Psoas muscle (tissue), 8 donors: ENCODE measurements around the gene MAPK11. TPM values are rescaled to one million over a fixed set of nuclear protein-coding genes. Genes with fewer than 3 reads are reported as not detected.
"Not testable (repeated sequence)": the region's sequence is repeated elsewhere in the genome, so short reads cannot be mapped to it uniquely, and the experiment has no call there.

ENCODE experiments used
- ATAC-seq, 4 donors: fragments of 200-7000 bp; cut with Tn5 transposase; one replicate each; pipeline ENCODE4 v1.9.1; 2020; ENCODE audit warnings: moderate library complexity in 3 of 4, mild to moderate bottlenecking in 2 of 4
- DNase-seq, 2 donors: peaks; one replicate each; pipeline ENCODE4 v3.0.0-alpha.2; 2020
- H3K27ac ChIP-seq: fragments of 200-600 bp; one replicate; pipeline ENCODE4 v1.8.0; 2022
- H3K27me3 ChIP-seq, 3 donors: fragments of 200-600 bp in 1 of 3; one replicate each; pipeline versions ENCODE4 v1.6.1 to v1.8.0; 2013 to 2022; ENCODE audit warnings: low read length in 2 of 3, mild to moderate bottlenecking in 2 of 3, moderate library complexity in 1 of 3; ENCODE audit not compliant: insufficient read depth in 3 of 3
- H3K36me3 ChIP-seq, 2 donors: fragments of 200-600 bp in 1 of 2; one replicate each; pipeline versions ENCODE4 v1.6.1 to v1.8.0; 2013 to 2022; ENCODE audit warnings: low read depth in 1 of 2, mild to moderate bottlenecking in 1 of 2, moderate library complexity in 1 of 2; ENCODE audit not compliant: insufficient read depth in 1 of 2
- H3K4me1 ChIP-seq: fragments of 200-600 bp; one replicate; pipeline ENCODE4 v1.8.0; 2022
- H3K4me3 ChIP-seq: fragments of 200-600 bp; one replicate; pipeline ENCODE4 v1.8.0; 2022; ENCODE audit warnings: mild to moderate bottlenecking
- H3K9me3 ChIP-seq: fragments of 200-600 bp; one replicate; pipeline ENCODE4 v1.8.0; 2022
- CTCF ChIP-seq: fragments of 200-600 bp; IDR thresholded peaks from one replicate; pipeline ENCODE4 v1.8.0; 2022; ENCODE audit warnings: antibody characterized with exemption
- WGBS, 3 donors: extraction: QIAGEN DNeasy Blood & Tissue Kit; methylation state at CpG; one replicate each; pipeline versions ENCODE4 v1.1.6 to v1.1.7; 2013; 5-methylcytosine and 5-hydroxymethylcytosine counted together
- intact Hi-C, 2 donors: fragments of 100-400 bp; cut with DNase I; formaldehyde crosslinking; loops; one replicate each; pipeline versions ENCODE4 v1.11.0 to v1.14.2; 2022
- polyA plus RNA-seq, 3 donors: library from polyadenylated mRNA; stranded (reverse); fragments of 200-250 nt; gene quantifications; one replicate each; pipeline ENCODE4 v1.2.3, GENCODE V29; 2013
- total RNA-seq, 4 donors: library from RNA; stranded (reverse); fragmentation: NEBNext Ultra II Directional in 2 of 4; extraction: Animal tissue kit (Norgen Biotek cat#: 25700) in 2 of 4; gene quantifications; one replicate each; pipeline versions ENCODE4 v1.2.1 to v1.2.4, GENCODE V29; 2021 to 2023
- donor health status: healthy with polysubstance abuse.
- donor health status: DM: no; HTN: no; CAD: no; lungs with moderate emphysema.
- donor health status: Bipolar disorder and iron deficiency.
- donor health status: healthy.
- donor health status: DM: yes; HTN: yes; CAD: no.
- donor health status: DM: no; HTN: no; CAD: no.
- donor health status: DM: no; HTN: no; CAD: no.
- donor health status: DM: yes; HTN: yes; CAD: no.

MAPK11 gene
- total and polyA plus RNA-seq, 7 donors: 1.7 to 6.3 (median 4.8) TPM

- no peak for TF ChIP-seq CTCF
- DNase-seq: no peak
- 68 to 77% (median 71%) methylated on average over 7 of the region's 7 CpGs for WGBS, 3 donors
These were observed 4.6 kb upstream of the MAPK11 start for GRCh38 chr22:50274771-50275170.

GRCh38 chr22:50274311-50274710, 4.1 kb upstream of the MAPK11 start:
- Histone ChIP-seq H3K27me3 (peaks cover 0 to 16% (median 10%) of the 10 kb centered on the region in 3 donors), H3K27ac (no peak overlapping the region), H3K36me3 (peaks cover 0 to 33% of the 10 kb centered on the region in 2 donors), H3K4me3 (no peak overlapping the region), H3K4me1 (peaks cover 23% of the 10 kb centered on the region), H3K9me3 (no peaks in the 10 kb centered on the region)
- intact Hi-C loops: no loop called here
- TF ChIP-seq CTCF: peak; percentile 30
- peak in 1 of 2 donors; percentile 55 for DNase-seq
- ATAC-seq: peak; percentile 41 to 62 (median 55)
- WGBS, 3 donors: 20 to 22% (median 21%) methylated on average over 7 of the region's 7 CpGs

More at GRCh38 chr22:50274771-50275170, 4.6 kb upstream of the MAPK11 start:
- Histone ChIP-seq H3K36me3 (peaks cover 0 to 38% of the 10 kb centered on the region in 2 donors), H3K4me3 (no peak overlapping the region), H3K27ac (no peak overlapping the region), H3K27me3 (peaks cover 0 to 14% (median 10%) of the 10 kb centered on the region in 3 donors), H3K9me3 (no peaks in the 10 kb centered on the region), H3K4me1 (peaks cover 20% of the 10 kb centered on the region)
- no peak for ATAC-seq
- intact Hi-C loops: no loop called here

GRCh38 chr22:50273781-50274180, 3.6 kb upstream of the MAPK11 start:
- ATAC-seq, intact Hi-C loops, H3K9me3 ChIP-seq, DNase-seq, H3K4me3 ChIP-seq, H3K27ac ChIP-seq: not testable (repeated sequence)
- Histone ChIP-seq H3K4me1 (peaks cover 23% of the 10 kb centered on the region), H3K36me3 (peaks cover 0 to 28% of the 10 kb centered on the region in 2 donors), H3K27me3 (peaks cover 0 to 20% (median 10%) of the 10 kb centered on the region in 3 donors)
- 76 to 85% (median 79%) methylated on average over 9 to 10 of the region's 10 CpGs for WGBS, 3 donors

- H3K9me3 ChIP-seq, DNase-seq, H3K4me3 ChIP-seq, ATAC-seq, H3K27ac ChIP-seq, intact Hi-C loops: not testable (repeated sequence)
- Histone ChIP-seq H3K36me3 (peaks cover 0 to 23% of the 10 kb centered on the region in 2 donors), H3K4me1 (peaks cover 23% of the 10 kb centered on the region), H3K27me3 (peaks cover 0 to 20% (median 10%) of the 10 kb centered on the region in 3 donors)
- 45 to 49% (median 48%) methylated on average over 9 to 11 of the region's 11 CpGs for WGBS, 3 donors
- peak; percentile 6 for TF ChIP-seq CTCF
These were observed 3.2 kb upstream of the MAPK11 start for GRCh38 chr22:50273352-50273751.

GRCh38 chr22:50272044-50272802, 2.0 kb upstream of the MAPK11 start:
- Histone ChIP-seq H3K27me3 (peaks cover 0 to 20% (median 10%) of the 10 kb centered on the region in 3 donors), H3K4me3 (peak overlapping the region; percentile 65), H3K36me3 (peaks cover 0 to 12% of the 10 kb centered on the region in 2 donors), H3K27ac (no peak overlapping the region), H3K4me1 (peaks cover 24% of the 10 kb centered on the region), H3K9me3 (no peaks in the 10 kb centered on the region)
- TF ChIP-seq CTCF: no peak
- DNase-seq (no peak), ATAC-seq (no peak)
- intact Hi-C loops: no loop called here
- 42 to 59% (median 54%) methylated on average over 13 to 26 of the region's 26 CpGs for WGBS, 3 donors
